NCI-H2196 (cell line): Measurements from ENCODE around the gene GYPE.
"Not testable (repeated sequence)": the region's sequence is repeated elsewhere in the genome, so short reads cannot be mapped to it uniquely, and the experiment has no call there.

Experiments
- DNase-seq: peaks from one replicate; lab custom pipeline; 2025; ENCODE audit not compliant: unreplicated experiment; lab: John Stamatoyannopoulos, UW

Gene GYPE

GRCh38 chr4:143905440-143905839 is at the start of gene GYPE:
TSS of gene GYPE (minus strand) at chr4:143905559. CDS start at chr4:143905507, 52 bp downstream.
- not testable (repeated sequence) for DNase-seq

- not testable (repeated sequence) for DNase-seq
Observed at GRCh38 chr4:143951458-143951972, 46.2 kb upstream of the GYPE start.

DNA sequence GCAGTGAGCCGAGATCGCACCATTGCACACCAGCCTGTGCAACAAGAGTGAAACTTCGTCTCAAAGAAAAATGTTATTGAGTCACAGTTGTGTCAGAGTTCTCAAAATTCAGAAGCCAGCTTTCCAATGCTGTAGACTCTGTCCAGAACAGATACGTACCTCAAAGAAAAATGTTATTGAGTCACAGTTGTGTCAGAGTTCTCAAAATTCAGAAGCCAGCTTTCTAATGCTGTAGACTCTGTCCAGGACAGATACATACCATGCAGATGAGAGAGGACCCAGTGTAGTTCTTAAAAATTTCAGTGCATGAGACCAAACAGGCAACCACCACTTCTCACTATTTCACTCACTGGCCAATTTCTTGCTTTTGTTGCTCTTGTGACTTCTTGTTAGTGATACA is 45.6 kb upstream of the GYPE start:
- not testable (repeated sequence) for DNase-seq

- not testable (repeated sequence) for DNase-seq
Observed at GRCh38 chr4:143950185-143950584, 44.8 kb upstream of the GYPE start.

- DNase-seq, result not testable (repeated sequence)
Observed at GRCh38 chr4:143947493-143947892, 42.1 kb upstream of the GYPE start.

DNA sequence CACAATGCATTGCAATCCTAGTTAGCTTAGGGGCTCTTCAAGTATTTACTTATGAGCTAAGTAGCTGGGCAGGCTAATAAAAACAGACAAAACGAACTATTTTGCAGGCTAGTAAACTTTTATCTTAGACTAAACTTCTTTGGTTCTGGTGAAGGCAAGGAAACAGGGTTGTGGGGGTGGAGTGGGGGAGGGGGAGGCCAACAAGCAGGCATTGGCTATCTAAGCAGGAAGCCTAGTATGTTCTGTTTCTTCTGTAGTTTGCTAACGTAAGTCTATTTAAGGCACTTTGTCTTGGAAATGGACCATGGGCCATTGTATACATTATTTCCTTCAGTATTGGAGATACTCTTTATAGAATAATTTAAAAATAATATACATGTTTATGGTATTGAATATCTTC is 35.3 kb upstream of the GYPE start:
- DNase-seq, result not testable (repeated sequence)

DNA sequence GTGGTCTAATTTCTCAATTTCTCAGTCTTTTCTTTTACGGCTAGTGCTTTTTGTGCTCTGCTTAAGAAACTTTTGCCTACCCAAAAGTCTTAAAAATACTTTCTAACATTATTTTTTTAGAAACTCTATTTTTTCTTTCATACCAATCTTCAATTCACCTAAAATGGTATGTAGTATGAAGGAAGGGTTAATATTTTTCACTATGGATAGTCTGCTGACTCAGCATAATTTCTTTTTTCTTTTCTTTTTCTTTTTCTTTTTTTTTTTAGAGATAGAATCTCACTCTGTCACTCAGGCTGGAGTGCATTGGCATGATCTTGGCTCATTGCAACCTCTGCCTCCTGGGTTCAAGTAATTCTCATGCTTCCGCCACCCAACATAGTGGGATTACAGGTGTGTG is 34.2 kb upstream of the GYPE start:
- no peak for DNase-seq

- DNase-seq, result not testable (repeated sequence)
Observed at GRCh38 chr4:143938890-143939289, 33.5 kb upstream of the GYPE start.

- DNase-seq, result no peak
Observed at GRCh38 chr4:143921181-143921580, 15.8 kb upstream of the GYPE start.

GRCh38 chr4:143916485-143916884 is 11.1 kb upstream of the GYPE start:
- not testable (repeated sequence) for DNase-seq

- not testable (repeated sequence) for DNase-seq
Observed at GRCh38 chr4:143912478-143912877, 7.1 kb upstream of the GYPE start.

- DNase-seq, result not testable (repeated sequence)
Observed at GRCh38 chr4:143911528-143912417, 6.4 kb upstream of the GYPE start.

DNA sequence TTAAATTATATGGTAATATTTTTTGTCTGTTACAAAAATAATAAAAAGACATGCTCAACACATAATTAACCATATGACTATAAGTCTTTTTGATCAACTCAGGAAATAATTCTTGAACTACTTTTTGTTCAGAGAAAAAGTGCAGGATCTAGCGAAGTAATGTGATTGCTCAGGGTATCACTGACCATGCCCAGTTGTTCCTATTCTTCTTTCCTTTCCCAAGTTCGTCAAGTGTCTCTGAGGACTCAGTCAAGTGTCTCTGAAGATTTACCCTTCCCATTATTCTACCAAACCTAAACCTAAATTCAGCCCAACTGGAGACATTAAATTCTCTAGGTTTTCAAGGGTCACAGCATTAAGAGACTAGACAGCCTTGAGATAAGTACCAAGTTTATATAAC is 5.5 kb upstream of the GYPE start:
- not testable (repeated sequence) for DNase-seq

- not testable (repeated sequence) for DNase-seq
Observed at GRCh38 chr4:143907811-143908210, 2.5 kb upstream of the GYPE start.

GRCh38 chr4:143904431-143904830 is 928 bp downstream of the GYPE start:
- not testable (repeated sequence) for DNase-seq

DNA sequence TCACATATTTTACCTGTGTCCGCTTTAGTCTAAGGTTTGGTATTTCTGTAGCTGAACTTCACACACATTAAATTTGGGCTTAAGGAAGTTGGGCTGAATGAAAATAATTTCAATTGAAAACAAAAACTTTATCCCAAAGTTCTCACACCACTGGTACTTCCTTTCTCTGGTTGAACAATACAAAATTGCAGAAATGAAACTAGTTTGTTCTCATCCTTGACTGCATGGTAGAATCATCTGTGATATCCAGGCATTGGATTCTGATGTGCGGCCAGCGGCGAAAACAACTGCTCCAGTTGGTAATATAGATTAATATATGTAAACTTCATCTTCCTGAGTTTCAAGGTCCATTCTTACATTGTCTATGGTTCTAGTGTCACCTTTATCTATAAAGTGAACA is 15.0 kb downstream of the GYPE start:
- not testable (repeated sequence) for DNase-seq

GRCh38 chr4:143888189-143888588 is 17.2 kb downstream of the GYPE start:
- not testable (repeated sequence) for DNase-seq

GRCh38 chr4:143884965-143885364 is 20.4 kb downstream of the GYPE start:
- not testable (repeated sequence) for DNase-seq

- DNase-seq, result no peak
Observed at GRCh38 chr4:143883529-143883928, 21.8 kb downstream of the GYPE start.

- no peak for DNase-seq
Observed at GRCh38 chr4:143882892-143883291, 22.5 kb downstream of the GYPE start.

DNA sequence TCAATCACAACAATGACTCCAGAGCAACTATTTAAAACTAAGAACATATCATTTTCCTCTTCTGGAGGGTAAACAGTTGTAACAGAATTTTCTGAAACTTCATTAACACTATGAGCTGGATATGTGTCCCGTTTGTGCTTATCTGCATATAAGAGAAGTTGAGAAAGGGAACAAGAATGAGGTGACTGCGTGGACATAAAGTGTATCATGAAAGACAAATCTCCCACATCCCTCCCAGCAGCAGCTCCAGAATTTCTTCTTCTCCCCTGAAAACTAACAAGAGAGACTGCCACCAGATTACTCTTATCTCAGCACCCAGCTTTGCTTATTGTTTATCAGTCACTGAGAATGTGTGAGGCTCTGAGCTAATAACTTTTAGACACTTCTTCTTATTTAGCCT is 25.8 kb downstream of the GYPE start:
- DNase-seq, result not testable (repeated sequence)

DNA sequence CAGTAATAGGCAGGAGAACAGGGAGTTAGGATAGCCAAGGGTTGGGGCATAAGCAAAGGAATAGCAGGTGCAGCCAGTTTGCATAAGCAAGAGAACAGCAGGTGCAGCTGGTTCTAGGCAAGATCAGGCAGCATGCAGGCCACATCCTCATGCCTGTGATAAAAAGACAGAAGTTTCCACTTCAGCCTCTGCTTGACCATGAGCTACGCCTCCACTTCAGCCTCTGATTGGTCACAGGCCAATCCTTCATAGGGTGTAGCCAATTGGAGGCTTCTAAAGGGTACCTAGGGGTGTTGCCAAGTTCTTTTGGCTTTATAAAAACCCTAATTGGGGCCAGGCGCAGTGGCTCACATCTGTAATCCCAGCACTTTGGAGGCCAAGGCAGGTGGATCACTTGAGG is 30.0 kb downstream of the GYPE start:
- not testable (repeated sequence) for DNase-seq
